Lung (tissue), 12 donors: Measurements from ENCODE around the gene UBASH3B. TPM values are rescaled to one million over a fixed set of nuclear protein-coding genes. Genes with fewer than 3 reads are reported as not detected.

Experiments
- ATAC-seq: fragments of 200-7000 bp; cut with Tn5 transposase; one replicate; pipeline ENCODE4 v1.9.1; 2020; ENCODE audit warnings: moderate number of reproducible peaks; ENCODE audit not compliant: insufficient read depth, low FRiP score
- DNase-seq, 3 donors: peaks; one replicate each; pipeline ENCODE4 v3.0.0-alpha.2; 2013 to 2017
- H3K27ac ChIP-seq, 2 donors: one replicate each; pipeline ENCODE4 v1.5.1; 2013; ENCODE audit warnings: mild to moderate bottlenecking in 2 of 2, moderate library complexity in 2 of 2, control low read depth in 1 of 2, inconsistent platforms in 1 of 2, low read depth in 1 of 2, low read length in 1 of 2
- H3K27me3 ChIP-seq, 3 donors: one replicate each; pipeline ENCODE4 v1.5.1; 2013; ENCODE audit warnings: low read length in 2 of 3; ENCODE audit not compliant: control insufficient read depth in 3 of 3, insufficient read depth in 3 of 3
- H3K36me3 ChIP-seq, 4 donors: one replicate each; pipeline ENCODE4 v1.5.1; 2013; ENCODE audit warnings: low read length in 4 of 4, mild to moderate bottlenecking in 1 of 4, moderate library complexity in 1 of 4; ENCODE audit not compliant: control insufficient read depth in 4 of 4, insufficient read depth in 4 of 4
- H3K4me1 ChIP-seq, 5 donors: one replicate each; pipeline ENCODE4 v1.5.1; 2013; ENCODE audit warnings: low read length in 5 of 5, mild to moderate bottlenecking in 2 of 5, moderate library complexity in 1 of 5; ENCODE audit not compliant: control insufficient read depth in 5 of 5, insufficient read depth in 5 of 5
- H3K4me3 ChIP-seq: one replicate; pipeline ENCODE4 v1.5.1; 2013; ENCODE audit warnings: mild to moderate bottlenecking, control low read depth, moderate library complexity
- H3K9ac ChIP-seq, 2 donors: one replicate each; pipeline ENCODE4 v1.5.1; 2013; ENCODE audit warnings: low read length in 2 of 2, control low read depth in 1 of 2; ENCODE audit not compliant: insufficient read depth in 1 of 2
- H3K9me3 ChIP-seq, 4 donors: one replicate each; pipeline ENCODE4 v1.5.1; 2013; ENCODE audit warnings: low read length in 3 of 4, mild to moderate bottlenecking in 1 of 4, moderate library complexity in 1 of 4; ENCODE audit not compliant: control insufficient read depth in 4 of 4, insufficient read depth in 3 of 4
- CTCF ChIP-seq: IDR thresholded peaks from 2 replicates; pipeline ENCODE4 v1.5.1; 2012; ENCODE audit warnings: mild to moderate bottlenecking; ENCODE audit errors: control extremely low read depth, extremely low read depth
- WGBS, 2 donors: extraction: QIAGEN DNeasy Blood & Tissue Kit; methylation state at CpG; one replicate each; pipeline ENCODE4 v1.1.7; 2013; 5-methylcytosine and 5-hydroxymethylcytosine counted together
- polyA plus RNA-seq, 2 donors: library from polyadenylated mRNA; stranded (reverse); fragments of 200-250 nt; gene quantifications; one replicate each; pipeline ENCODE4 v1.2.1, GENCODE V29; 2013
- total RNA-seq, 2 donors: library from RNA; depleted of rRNA in 1 of 2; stranded (reverse); fragments of >200 nt in 1 of 2; gene quantifications; one replicate each; pipeline ENCODE4 v1.2.1, GENCODE V29; 2014 to 2021
- donor health status: control.
- donor health status: control.
- donor health status: Bipolar disorder and iron deficiency.
- donor health status: healthy.
- donor health status: DM: yes; HTN: yes; CAD: no.

UBASH3B gene
- total and polyA plus RNA-seq, 4 donors: 5.8 to 51.2 (median 12.4) TPM

- ATAC-seq (no peak), DNase-seq (no peak)
- TF ChIP-seq CTCF: no peak
- Histone ChIP-seq H3K4me1 (peaks cover 0 to 4% (median 0%) of the 10 kb centered on the region in 5 donors), H3K27me3 (no peaks in the 10 kb centered on the region), H3K27ac (no peak overlapping the region), H3K9me3 (no peaks in the 10 kb centered on the region), H3K4me3 (no peak overlapping the region), H3K9ac (no peak overlapping the region), H3K36me3 (no peaks in the 10 kb centered on the region)
- 35 to 65% methylated on average over 6 of the region's 6 CpGs for WGBS, 2 donors
These were observed 177.4 kb downstream of the UBASH3B start for GRCh38 chr11:122832721-122833470.

- no peak for DNase-seq
- peaks cover 0 to 4% (median 0%) of the 10 kb centered on the region in 5 donors for H3K4me1 ChIP-seq
- ATAC-seq: no peak
- H3K36me3 ChIP-seq: no peaks in the 10 kb centered on the region
- no peak overlapping the region for H3K27ac ChIP-seq
- no peaks in the 10 kb centered on the region for H3K27me3 ChIP-seq
- H3K4me3 ChIP-seq: no peak overlapping the region
- no peak overlapping the region for H3K9ac ChIP-seq
- WGBS, 2 donors: 54 to 79% methylated on average over 7 of the region's 7 CpGs
- TF ChIP-seq CTCF: no peak
- H3K9me3 ChIP-seq: no peaks in the 10 kb centered on the region
These were observed 178.4 kb downstream of the UBASH3B start for GRCh38 chr11:122833846-122834464.

GRCh38 chr11:122836916-122837315, 181.4 kb downstream of the UBASH3B start:
- no peaks in the 10 kb centered on the region for H3K9me3 ChIP-seq
- ATAC-seq (no peak), DNase-seq (no peak)
- H3K27me3 ChIP-seq: no peaks in the 10 kb centered on the region
- TF ChIP-seq CTCF: no peak
- no peak overlapping the region for H3K4me3 ChIP-seq
- no peaks in the 10 kb centered on the region for H3K36me3 ChIP-seq
- no peak overlapping the region for H3K9ac ChIP-seq
- H3K4me1 ChIP-seq: peaks cover 0 to 4% (median 0%) of the 10 kb centered on the region in 5 donors
- no peak overlapping the region for H3K27ac ChIP-seq
